ENCODE results near the gene FAM200C. TPM values are rescaled to one million over a fixed set of nuclear protein-coding genes. Genes with fewer than 3 reads are reported as not detected.

The FAM200C gene
- total and polyA plus RNA-seq, 2 of the 13 experiments (the other 11 are each of a cell fraction or from before 2014, with no cell fraction given), result 3.2 to 4.7 TPM

GRCh38 chr5:160432196-160432595 lies 32.3 kb upstream of the FAM200C start:
- peaks cover 3 to 18% of the 10 kb centered on the region in 2 experiments for H3K36me3 ChIP-seq (replicated peaks in 1 of 2; ENCODE audit: control insufficient read depth in 1 of 2, insufficient read depth in 2 of 2, low read length in 2 of 2)
- no peaks in the 10 kb centered on the region for H3K79me2 ChIP-seq (ENCODE audit: insufficient read depth, low read length)
- no peaks in the 10 kb centered on the region for H3K27me3 ChIP-seq (ENCODE audit: control insufficient read depth in 1 of 2, insufficient read depth in 2 of 2, low read length in 2 of 2)
- H4K20me1 ChIP-seq (ENCODE audit: insufficient read depth, low read length), result no peaks in the 10 kb centered on the region
- FAIRE-seq, result no peak
- peaks cover 33% of the 10 kb centered on the region for H3K4me1 ChIP-seq (ENCODE audit: insufficient read depth, low read length)
- WGBS (ENCODE audit: low lambda C conversion rate), result 87% methylated on average over 3 of the region's 4 CpGs
- no peak overlapping the region for H3K9ac ChIP-seq (ENCODE audit: insufficient read depth, low read depth, low read length)
- TF ChIP-seq GFI1 (CRISPR knock-in tag; IDR thresholded peaks at IDR 0.05; ENCODE audit: borderline replicate concordance), result no peak
- no peak for TF ChIP-seq ZNF629 (CRISPR knock-in tag; conservative IDR thresholded peaks at IDR 0.05)
- no peak for TF ChIP-seq RAD51 (IDR thresholded peaks at IDR 0.05; ENCODE audit: borderline replicate concordance)
- TF ChIP-seq CHD4 (IDR thresholded peaks at IDR 0.05; ENCODE audit: borderline replicate concordance, low read length), result no peak
- no peak for TF ChIP-seq IRX3 (CRISPR knock-in tag; IDR thresholded peaks at IDR 0.05; ENCODE audit: borderline replicate concordance, low read depth)
- no peak for TF ChIP-seq CTCF (CRISPR knock-in tag; IDR thresholded peaks at IDR 0.05)
- no peak for TF ChIP-seq SATB2 (CRISPR knock-in tag; IDR thresholded peaks at IDR 0.05)
- no peak for TF ChIP-seq ZNF615 (CRISPR knock-in tag; IDR thresholded peaks at IDR 0.05; ENCODE audit: borderline replicate concordance)
- TF ChIP-seq ZBTB42 (CRISPR knock-in tag; IDR thresholded peaks at IDR 0.05), result no peak
- no TSS peak for BruUV-seq (replicated peaks)
- DNase-seq (ENCODE audit: low spot score), result no peak
- ChIA-PET CTCF (ENCODE audit: low intra/inter-chr PET ratio, low total read pairs) (no interaction called here), POLR2A (interaction anchor here (1.1 kb wide), 1 partner anchor 13 kb away, joined by 4 read pairs; the partner anchor contains the start of gene SLU7)
- no peak overlapping the region for H3K27ac ChIP-seq (ENCODE audit: extremely low read length, insufficient read depth, low read length)
- H3K9me3 ChIP-seq (ENCODE audit: low read length), result no peaks in the 10 kb centered on the region
- no peak overlapping the region for H2AFZ ChIP-seq (ENCODE audit: low read length)
- no peak overlapping the region for H3K4me2 ChIP-seq (ENCODE audit: low read depth, low read length)
- ATAC-seq, result no peak
- intact Hi-C loops (cut with micrococcal nuclease; ENCODE audit: unreplicated experiment) (no loop called here), in situ Hi-C loops (cut with HindIII; ENCODE audit: extremely low pct_ligation_motif_present, low pct_unique_long_range_greater_than_20kb) (loop anchor here (10.0 kb wide), 1 partner anchor 363 kb away; no protein-coding TSS in a partner anchor)
- no peak overlapping the region for H3K4me3 ChIP-seq (replicated peaks in 1 of 3; ENCODE audit: insufficient read depth in 1 of 3, low read depth in 2 of 3, low read length in 3 of 3)

All from HepG2 (cell line).